GM23338 (cell line): Measurements from ENCODE around the gene FAM234A. TPM values are rescaled to one million over a fixed set of nuclear protein-coding genes. Genes with fewer than 3 reads are reported as not detected.
A peak's percentile ranks its signal among the peaks of the same experiment; 100 is the strongest.

Experiments used
- ATAC-seq: fragments of 200-7000 bp; cut with Tn5 transposase; 3 replicates; pipeline ENCODE4 v1.9.1; 2020
- DNase-seq: peaks from one replicate; pipeline ENCODE4 v3.0.0-alpha.2; 2015; ENCODE audit warnings: low spot score
- H2AFZ ChIP-seq: fragments of 200-600 bp; sonication (generic); 2 replicates; pipeline ENCODE4 v1.8.0; 2016; ENCODE audit warnings: antibody characterized with exemption, mild to moderate bottlenecking, moderate library complexity
- H3F3A ChIP-seq: fragments of 200-600 bp; sonication (generic); replicated peaks from 2 replicates; pipeline ENCODE4 v1.8.0; 2017; ENCODE audit warnings: antibody characterized with exemption, mixed run types, low read depth
- H3K27ac ChIP-seq: fragments of 200-600 bp; sonication (generic); 2 replicates; pipeline ENCODE4 v1.6.1; 2016; ENCODE audit warnings: low read depth
- H3K27me3 ChIP-seq: fragments of 200-600 bp; sonication (generic); 2 replicates; pipeline ENCODE4 v1.8.0; 2016; ENCODE audit warnings: mild to moderate bottlenecking, mixed run types, moderate library complexity; ENCODE audit not compliant: insufficient read depth
- H3K36me3 ChIP-seq: fragments of 200-600 bp; sonication (generic); 2 replicates; pipeline ENCODE4 v1.8.0; 2016; ENCODE audit warnings: mild to moderate bottlenecking; ENCODE audit not compliant: insufficient read depth
- H3K4me1 ChIP-seq: fragments of 200-600 bp; sonication (generic); 2 replicates; pipeline ENCODE4 v1.8.0; 2016; ENCODE audit warnings: mild to moderate bottlenecking, moderate library complexity; ENCODE audit not compliant: insufficient read depth
- H3K4me2 ChIP-seq: fragments of 200-600 bp; sonication (generic); 2 replicates; pipeline ENCODE4 v1.7.1; 2017; ENCODE audit warnings: mixed run types
- H3K4me3 ChIP-seq: fragments of 200-600 bp; sonication (generic); 2 replicates; pipeline ENCODE4 v1.6.1; 2016; ENCODE audit warnings: mixed run types
- H3K79me2 ChIP-seq: fragments of 200-600 bp; sonication (generic); replicated peaks from 2 replicates; pipeline ENCODE4 v1.8.0; 2017; ENCODE audit warnings: mild to moderate bottlenecking; ENCODE audit not compliant: insufficient read depth
- H3K9me2 ChIP-seq: fragments of 200-600 bp; sonication (generic); 2 replicates; pipeline ENCODE4 v1.8.0; 2017; ENCODE audit not compliant: insufficient read depth
- H4K20me1 ChIP-seq: fragments of 200-600 bp; sonication (generic); replicated peaks from 2 replicates; pipeline ENCODE4 v1.8.0; 2017; ENCODE audit warnings: mild to moderate bottlenecking; ENCODE audit not compliant: insufficient read depth
- H3K27ac Mint-ChIP-seq: 2 replicates; pipeline ENCODE4 v1.8.0; 2020; ENCODE audit warnings: inconsistent platforms, mild to moderate bottlenecking, moderate library complexity, mixed read lengths
- H3K27me3 Mint-ChIP-seq: 3 replicates; pipeline ENCODE4 v1.8.0; 2022; ENCODE audit warnings: low read depth, mild to moderate bottlenecking, moderate library complexity, mixed read lengths, inconsistent platforms; ENCODE audit not compliant: insufficient read depth, poor library complexity
- H3K36me3 Mint-ChIP-seq: 3 replicates; pipeline ENCODE4 v1.8.0; 2021; ENCODE audit warnings: low read depth, mild to moderate bottlenecking, inconsistent platforms, moderate library complexity, mixed read lengths
- H3K4me1 Mint-ChIP-seq: 3 replicates; pipeline ENCODE4 v1.8.0; 2020; ENCODE audit warnings: mild to moderate bottlenecking, inconsistent platforms, mixed read lengths
- H3K4me3 Mint-ChIP-seq: 3 replicates; pipeline ENCODE4 v1.8.0; 2021; ENCODE audit warnings: moderate library complexity, mild to moderate bottlenecking, inconsistent platforms, mixed read lengths
- H3K9me3 Mint-ChIP-seq: 3 replicates; pipeline ENCODE4 v1.8.0; 2020; ENCODE audit warnings: moderate library complexity, mild to moderate bottlenecking, inconsistent platforms, mixed read lengths
- CREB1 ChIP-seq: fragments of 250-450 bp; sonication (Bioruptor Pico); IDR thresholded peaks from 2 replicates; pipeline ENCODE4 v1.5.0; 2020; ENCODE audit warnings: low read depth, mild to moderate bottlenecking, moderate library complexity
- ETS1 ChIP-seq: IDR thresholded peaks from 2 replicates; pipeline ENCODE4 v1.6.1; 2016; ENCODE audit warnings: antibody characterized with exemption
- EZH2 ChIP-seq: fragments of 200-600 bp; sonication (generic); IDR thresholded peaks from one replicate; pipeline ENCODE4 v1.8.0; 2017; ENCODE audit warnings: antibody characterized with exemption, mild to moderate bottlenecking, low read depth; ENCODE audit not compliant: unreplicated experiment
- EZH2phosphoT487 ChIP-seq: fragments of 200-600 bp; sonication (generic); IDR thresholded peaks from one replicate; pipeline ENCODE4 v1.8.1; 2018; ENCODE audit warnings: antibody characterized with exemption; ENCODE audit not compliant: unreplicated experiment
- JUNB ChIP-seq: IDR thresholded peaks from one replicate; pipeline ENCODE4 v1.6.1; 2016; ENCODE audit warnings: antibody characterized with exemption; ENCODE audit not compliant: unreplicated experiment
- NANOG ChIP-seq: IDR thresholded peaks from 2 replicates; pipeline ENCODE4 v1.6.1; 2016; ENCODE audit warnings: antibody characterized with exemption, borderline replicate concordance
- POLR2AphosphoS5 ChIP-seq: IDR thresholded peaks from 2 replicates; pipeline ENCODE4 v1.6.1; 2016; ENCODE audit warnings: antibody characterized with exemption, low read depth
- REST ChIP-seq: IDR thresholded peaks from one replicate; pipeline ENCODE4 v1.6.1; 2018; ENCODE audit warnings: antibody characterized with exemption; ENCODE audit not compliant: unreplicated experiment
- STAT1 ChIP-seq: IDR thresholded peaks from one replicate; pipeline ENCODE4 v1.6.1; 2016; ENCODE audit warnings: antibody characterized with exemption; ENCODE audit not compliant: unreplicated experiment
- ZNF114 ChIP-seq: fragments of 250-450 bp; sonication (Bioruptor Pico); IDR thresholded peaks from 2 replicates; pipeline ENCODE4 v1.5.0; 2020; ENCODE audit warnings: mild to moderate bottlenecking, moderate library complexity
- ZNF331 ChIP-seq: fragments of 250-450 bp; sonication (Bioruptor Pico); IDR thresholded peaks from 2 replicates; pipeline ENCODE4 v1.5.0; 2020; ENCODE audit warnings: low read depth, mild to moderate bottlenecking, moderate library complexity
- polyA plus RNA-seq: library from polyadenylated mRNA; unstranded; fragments of >200 nt; fragmentation: Nextera tagmentation; extraction: Ambion mirVana; gene quantifications from 2 replicates; pipeline ENCODE4 v1.2.1, GENCODE V29; 2016
- total RNA-seq: library from RNA; depleted of rRNA; stranded (reverse); fragments of >200 nt; shearing (Covaris generic); gene quantifications from 2 replicates; pipeline ENCODE4 v1.2.3, GENCODE V29; 2014
- TF ChIP-seq, protein P1 (sequence below), 2 experiments: fragments of 200-600 bp in 1 of 2; sonication (generic) in 1 of 2; conservative IDR thresholded peaks; 2 replicates each; pipeline versions ENCODE4 v1.5.1 to v1.6.1; 2016 to 2017; ENCODE audit warnings: antibody characterized with exemption in 2 of 2, low read depth in 2 of 2, mild to moderate bottlenecking in 2 of 2, moderate library complexity in 1 of 2
- TF ChIP-seq, protein P2 (sequence below): fragments of 250-450 bp; sonication (Bioruptor Pico); IDR thresholded peaks from 2 replicates; pipeline ENCODE4 v1.5.0; 2020; ENCODE audit warnings: mild to moderate bottlenecking, moderate library complexity

The FAM234A gene
- total and polyA plus RNA-seq, 2 experiments from 2014 or later = 41.9 to 128 TPM

DNA sequence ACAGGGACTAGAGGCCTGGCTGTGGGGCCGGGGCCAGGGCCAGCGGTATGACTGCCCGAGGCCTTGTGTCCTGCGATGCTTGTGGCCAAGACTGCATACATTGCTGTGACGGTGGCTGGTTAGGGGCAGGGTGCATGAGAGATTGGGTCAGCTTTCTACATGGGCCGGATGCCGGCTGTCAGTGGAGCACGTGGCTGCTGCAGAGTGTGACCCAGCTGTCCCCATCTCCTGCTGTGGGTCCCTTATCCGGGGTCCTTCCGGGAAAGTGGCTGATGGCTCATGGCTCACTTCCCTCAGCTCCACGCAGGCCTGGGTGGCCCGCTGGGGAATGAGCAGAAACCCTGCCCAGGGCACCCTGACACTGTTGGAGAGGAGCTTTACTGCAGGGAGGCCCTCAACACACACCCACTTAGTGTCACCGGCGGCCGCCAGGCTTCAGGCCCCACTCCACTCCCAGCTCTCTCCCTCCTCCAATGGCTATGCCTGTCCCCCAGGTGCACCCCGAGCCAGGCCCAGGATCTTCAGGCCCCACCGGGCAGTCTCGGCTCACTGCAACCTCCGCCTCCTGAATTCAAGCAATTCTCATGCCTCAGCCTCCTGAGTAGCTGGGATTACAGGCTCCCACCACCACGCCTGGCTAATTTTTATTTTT lies 41.9 kb downstream of the FAM234A start:
- Mint-ChIP-seq H3K4me1 (no peaks in the 10 kb centered on the region), H3K36me3 (no peaks in the 10 kb centered on the region; the same call in 2 of the 3 replicates), H3K27ac (no peak overlapping the region), H3K9me3 (no peaks in the 10 kb centered on the region), H3K4me3 (peak overlapping the region; percentile 71), H3K27me3 (peaks cover 43% of the 10 kb centered on the region)
- H3K4me3 ChIP-seq = peak overlapping the region; percentile 63; the same call in 1 of the 2 replicates
- H4K20me1 ChIP-seq = 0 out of 2 replicates have a peak, but pooled peaks cover 2% of the 10 kb centered on the region
- H3K36me3 ChIP-seq = no peaks in the 10 kb centered on the region
- no peaks in the 10 kb centered on the region for H3K79me2 ChIP-seq
- peaks cover 59% of the 10 kb centered on the region for H3K27me3 ChIP-seq
- H3K4me1 ChIP-seq = no peaks in the 10 kb centered on the region
- 0 out of 2 replicates have a peak overlapping the region, but pooled peaks have one; percentile 23 for H2AFZ ChIP-seq
- peaks cover 4% of the 10 kb centered on the region; the same call in 1 of the 2 replicates for H3F3A ChIP-seq
- H3K9me2 ChIP-seq = no peaks in the 10 kb centered on the region
- ATAC-seq = no peak
- H3K4me2 ChIP-seq = no peak overlapping the region
- H3K27ac ChIP-seq = no peak overlapping the region
- no peak for DNase-seq
- TF ChIP-seq, protein P1, sequence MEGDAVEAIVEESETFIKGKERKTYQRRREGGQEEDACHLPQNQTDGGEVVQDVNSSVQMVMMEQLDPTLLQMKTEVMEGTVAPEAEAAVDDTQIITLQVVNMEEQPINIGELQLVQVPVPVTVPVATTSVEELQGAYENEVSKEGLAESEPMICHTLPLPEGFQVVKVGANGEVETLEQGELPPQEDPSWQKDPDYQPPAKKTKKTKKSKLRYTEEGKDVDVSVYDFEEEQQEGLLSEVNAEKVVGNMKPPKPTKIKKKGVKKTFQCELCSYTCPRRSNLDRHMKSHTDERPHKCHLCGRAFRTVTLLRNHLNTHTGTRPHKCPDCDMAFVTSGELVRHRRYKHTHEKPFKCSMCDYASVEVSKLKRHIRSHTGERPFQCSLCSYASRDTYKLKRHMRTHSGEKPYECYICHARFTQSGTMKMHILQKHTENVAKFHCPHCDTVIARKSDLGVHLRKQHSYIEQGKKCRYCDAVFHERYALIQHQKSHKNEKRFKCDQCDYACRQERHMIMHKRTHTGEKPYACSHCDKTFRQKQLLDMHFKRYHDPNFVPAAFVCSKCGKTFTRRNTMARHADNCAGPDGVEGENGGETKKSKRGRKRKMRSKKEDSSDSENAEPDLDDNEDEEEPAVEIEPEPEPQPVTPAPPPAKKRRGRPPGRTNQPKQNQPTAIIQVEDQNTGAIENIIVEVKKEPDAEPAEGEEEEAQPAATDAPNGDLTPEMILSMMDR (conservative IDR thresholded peaks at IDR 0.05; ENCODE audit: low read depth in 2 of 2) = no peak
- no peak for TF ChIP-seq ZNF331 (CRISPR knock-in tag)
- no peak for TF ChIP-seq NANOG
- no peak for TF ChIP-seq EZH2
- no peak for TF ChIP-seq CREB1 (CRISPR knock-in tag)
- no peak for TF ChIP-seq REST
- TF ChIP-seq JUNB = no peak
- no peak for TF ChIP-seq ZNF114 (CRISPR knock-in tag)
- no peak for TF ChIP-seq EZH2phosphoT487
- TF ChIP-seq STAT1 = no peak
- TF ChIP-seq, protein P2, sequence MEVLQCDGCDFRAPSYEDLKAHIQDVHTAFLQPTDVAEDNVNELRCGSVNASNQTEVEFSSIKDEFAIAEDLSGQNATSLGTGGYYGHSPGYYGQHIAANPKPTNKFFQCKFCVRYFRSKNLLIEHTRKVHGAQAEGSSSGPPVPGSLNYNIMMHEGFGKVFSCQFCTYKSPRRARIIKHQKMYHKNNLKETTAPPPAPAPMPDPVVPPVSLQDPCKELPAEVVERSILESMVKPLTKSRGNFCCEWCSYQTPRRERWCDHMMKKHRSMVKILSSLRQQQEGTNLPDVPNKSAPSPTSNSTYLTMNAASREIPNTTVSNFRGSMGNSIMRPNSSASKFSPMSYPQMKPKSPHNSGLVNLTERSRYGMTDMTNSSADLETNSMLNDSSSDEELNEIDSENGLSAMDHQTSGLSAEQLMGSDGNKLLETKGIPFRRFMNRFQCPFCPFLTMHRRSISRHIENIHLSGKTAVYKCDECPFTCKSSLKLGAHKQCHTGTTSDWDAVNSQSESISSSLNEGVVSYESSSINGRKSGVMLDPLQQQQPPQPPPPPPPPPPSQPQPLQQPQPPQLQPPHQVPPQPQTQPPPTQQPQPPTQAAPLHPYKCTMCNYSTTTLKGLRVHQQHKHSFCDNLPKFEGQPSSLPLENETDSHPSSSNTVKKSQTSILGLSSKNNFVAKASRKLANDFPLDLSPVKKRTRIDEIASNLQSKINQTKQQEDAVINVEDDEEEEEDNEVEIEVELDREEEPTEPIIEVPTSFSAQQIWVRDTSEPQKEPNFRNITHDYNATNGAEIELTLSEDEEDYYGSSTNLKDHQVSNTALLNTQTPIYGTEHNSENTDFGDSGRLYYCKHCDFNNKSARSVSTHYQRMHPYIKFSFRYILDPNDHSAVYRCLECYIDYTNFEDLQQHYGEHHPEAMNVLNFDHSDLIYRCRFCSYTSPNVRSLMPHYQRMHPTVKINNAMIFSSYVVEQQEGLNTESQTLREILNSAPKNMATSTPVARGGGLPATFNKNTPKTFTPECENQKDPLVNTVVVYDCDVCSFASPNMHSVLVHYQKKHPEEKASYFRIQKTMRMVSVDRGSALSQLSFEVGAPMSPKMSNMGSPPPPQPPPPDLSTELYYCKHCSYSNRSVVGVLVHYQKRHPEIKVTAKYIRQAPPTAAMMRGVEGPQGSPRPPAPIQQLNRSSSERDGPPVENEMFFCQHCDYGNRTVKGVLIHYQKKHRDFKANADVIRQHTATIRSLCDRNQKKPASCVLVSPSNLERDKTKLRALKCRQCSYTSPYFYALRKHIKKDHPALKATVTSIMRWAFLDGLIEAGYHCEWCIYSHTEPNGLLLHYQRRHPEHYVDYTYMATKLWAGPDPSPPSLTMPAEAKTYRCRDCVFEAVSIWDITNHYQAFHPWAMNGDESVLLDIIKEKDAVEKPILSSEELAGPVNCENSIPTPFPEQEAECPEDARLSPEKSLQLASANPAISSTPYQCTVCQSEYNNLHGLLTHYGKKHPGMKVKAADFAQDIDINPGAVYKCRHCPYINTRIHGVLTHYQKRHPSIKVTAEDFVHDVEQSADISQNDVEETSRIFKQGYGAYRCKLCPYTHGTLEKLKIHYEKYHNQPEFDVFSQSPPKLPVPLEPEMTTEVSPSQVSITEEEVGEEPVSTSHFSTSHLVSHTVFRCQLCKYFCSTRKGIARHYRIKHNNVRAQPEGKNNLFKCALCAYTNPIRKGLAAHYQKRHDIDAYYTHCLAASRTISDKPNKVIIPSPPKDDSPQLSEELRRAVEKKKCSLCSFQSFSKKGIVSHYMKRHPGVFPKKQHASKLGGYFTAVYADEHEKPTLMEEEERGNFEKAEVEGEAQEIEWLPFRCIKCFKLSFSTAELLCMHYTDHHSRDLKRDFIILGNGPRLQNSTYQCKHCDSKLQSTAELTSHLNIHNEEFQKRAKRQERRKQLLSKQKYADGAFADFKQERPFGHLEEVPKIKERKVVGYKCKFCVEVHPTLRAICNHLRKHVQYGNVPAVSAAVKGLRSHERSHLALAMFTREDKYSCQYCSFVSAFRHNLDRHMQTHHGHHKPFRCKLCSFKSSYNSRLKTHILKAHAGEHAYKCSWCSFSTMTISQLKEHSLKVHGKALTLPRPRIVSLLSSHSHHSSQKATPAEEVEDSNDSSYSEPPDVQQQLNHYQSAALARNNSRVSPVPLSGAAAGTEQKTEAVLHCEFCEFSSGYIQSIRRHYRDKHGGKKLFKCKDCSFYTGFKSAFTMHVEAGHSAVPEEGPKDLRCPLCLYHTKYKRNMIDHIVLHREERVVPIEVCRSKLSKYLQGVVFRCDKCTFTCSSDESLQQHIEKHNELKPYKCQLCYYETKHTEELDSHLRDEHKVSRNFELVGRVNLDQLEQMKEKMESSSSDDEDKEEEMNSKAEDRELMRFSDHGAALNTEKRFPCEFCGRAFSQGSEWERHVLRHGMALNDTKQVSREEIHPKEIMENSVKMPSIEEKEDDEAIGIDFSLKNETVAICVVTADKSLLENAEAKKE (CRISPR knock-in tag) = no peak
- TF ChIP-seq POLR2AphosphoS5 = no peak
- no peak for TF ChIP-seq ETS1
